HG03135 (cell line): ENCODE data around the gene PLD5.
"Not testable (repeated sequence)": the region's sequence is repeated elsewhere in the genome, so short reads cannot be mapped to it uniquely, and the experiment has no call there.

Experiments
- ATAC-seq: cut with Tn5 transposase; IDR thresholded peaks from one replicate; pipeline ENCODE4 v1.9.1; 2021; ENCODE audit warnings: mild to moderate bottlenecking, moderate library complexity; ENCODE audit not compliant: unreplicated experiment

The PLD5 gene

GRCh38 chr1:242178924-242179708 lies 345.4 kb downstream of the PLD5 start:
- ATAC-seq = peak; percentile 3

- ATAC-seq = no peak
Observed at GRCh38 chr1:242178436-242178835, 346.1 kb downstream of the PLD5 start.

- no peak for ATAC-seq
Observed at GRCh38 chr1:242162140-242162539, 362.4 kb downstream of the PLD5 start.

DNA sequence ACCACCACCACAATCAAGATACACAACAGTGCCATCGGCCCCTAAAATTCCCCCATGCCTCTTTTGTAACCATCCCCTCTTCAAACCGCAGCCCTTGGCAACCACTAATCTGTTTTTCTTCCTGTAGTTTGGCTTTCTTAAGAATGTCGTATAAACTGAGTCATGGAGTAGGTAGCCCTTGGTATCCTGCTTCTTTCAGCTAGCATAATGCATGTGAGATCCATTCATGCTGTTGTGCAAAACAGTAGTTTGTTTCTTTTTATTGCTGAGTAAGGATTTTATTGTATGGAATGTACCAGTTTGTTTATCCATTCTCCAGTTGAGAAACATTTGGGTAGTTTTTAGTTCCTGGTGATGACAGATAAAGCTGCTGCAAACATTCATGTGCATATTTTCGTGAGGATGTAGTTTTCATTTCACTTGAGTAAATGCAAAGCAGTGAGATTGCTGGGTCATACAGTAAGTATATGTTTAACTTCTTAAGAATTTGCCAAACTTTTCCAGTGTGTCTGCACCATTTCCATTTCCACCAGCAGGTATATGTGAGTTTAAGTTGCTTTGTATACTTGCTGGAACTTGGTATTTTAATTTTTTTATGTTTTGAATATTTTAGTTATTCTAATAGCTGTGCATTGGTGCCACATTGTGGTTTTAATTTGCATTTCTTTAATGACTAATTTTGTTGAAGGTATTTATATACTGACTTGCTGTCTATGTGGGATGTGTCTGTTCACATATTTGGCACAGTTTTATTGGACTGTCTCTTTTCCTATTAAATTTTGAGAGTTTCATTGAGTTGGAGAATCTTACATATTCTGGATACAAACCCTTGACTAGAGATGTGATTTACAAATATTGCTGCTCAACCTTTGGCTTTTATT lies 377.2 kb downstream of the PLD5 start:
- ATAC-seq = no peak

GRCh38 chr1:242146652-242147051 lies 377.8 kb downstream of the PLD5 start:
- no peak for ATAC-seq

- ATAC-seq = no peak
Observed at GRCh38 chr1:242140836-242141235, 383.7 kb downstream of the PLD5 start.

DNA sequence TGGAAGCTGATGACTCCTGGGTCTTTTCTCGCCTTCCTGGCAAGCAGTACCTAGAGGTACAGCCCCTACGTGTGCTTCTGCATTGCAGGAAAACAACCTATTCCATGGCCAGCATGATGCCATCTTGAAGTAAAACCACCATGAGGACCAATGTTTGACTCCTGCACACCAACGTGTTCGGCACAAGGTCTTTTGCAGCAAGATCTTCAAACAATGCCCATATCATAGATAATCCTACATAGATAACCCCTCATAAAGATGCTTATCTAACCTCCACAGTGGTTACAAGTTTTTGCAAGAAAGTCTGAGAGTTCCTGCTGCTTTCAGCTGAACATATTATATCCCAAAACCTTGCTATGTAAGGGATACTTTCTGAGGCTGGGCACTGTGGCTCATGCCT lies 384.5 kb downstream of the PLD5 start:
- no peak for ATAC-seq

DNA sequence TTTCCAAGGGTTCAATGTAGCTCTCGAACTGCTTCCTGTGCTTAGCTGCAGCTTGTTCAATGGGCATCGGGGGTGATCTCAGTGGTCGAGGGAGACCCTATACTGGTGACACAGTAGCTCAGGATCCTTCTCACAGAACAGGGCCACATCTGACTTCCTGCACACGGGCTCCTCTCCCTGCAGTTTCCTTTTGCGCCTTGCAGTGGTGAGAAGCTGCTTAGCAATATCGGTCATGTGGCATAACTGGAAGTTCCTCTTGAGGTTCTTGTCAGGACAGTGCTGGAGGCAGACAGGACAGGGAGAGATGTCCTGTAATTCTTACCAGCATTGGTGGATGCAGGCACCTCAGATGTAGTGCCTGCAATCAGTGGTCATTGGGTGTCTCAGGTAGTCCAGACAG lies 385.1 kb downstream of the PLD5 start:
- ATAC-seq = peak; percentile 91

DNA sequence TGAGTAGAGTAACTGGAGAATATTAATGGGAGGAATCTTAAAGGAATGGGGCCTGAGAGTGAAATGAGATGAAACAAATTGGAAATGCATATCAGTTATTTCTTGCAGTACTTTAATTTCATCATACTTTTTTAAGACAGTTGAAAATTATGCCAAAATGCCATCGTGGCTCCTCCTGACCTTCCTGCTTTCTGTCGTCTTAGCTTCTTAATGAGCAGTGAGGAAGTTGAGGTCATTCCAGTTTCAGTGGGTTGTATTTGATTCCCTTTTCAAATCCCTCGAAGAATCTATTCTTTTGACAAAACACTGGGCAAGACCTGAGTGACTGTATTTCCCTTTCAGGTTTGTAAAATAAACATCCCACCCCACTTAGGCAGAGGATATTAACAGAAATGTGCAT lies 390.7 kb downstream of the PLD5 start:
- no peak for ATAC-seq

DNA sequence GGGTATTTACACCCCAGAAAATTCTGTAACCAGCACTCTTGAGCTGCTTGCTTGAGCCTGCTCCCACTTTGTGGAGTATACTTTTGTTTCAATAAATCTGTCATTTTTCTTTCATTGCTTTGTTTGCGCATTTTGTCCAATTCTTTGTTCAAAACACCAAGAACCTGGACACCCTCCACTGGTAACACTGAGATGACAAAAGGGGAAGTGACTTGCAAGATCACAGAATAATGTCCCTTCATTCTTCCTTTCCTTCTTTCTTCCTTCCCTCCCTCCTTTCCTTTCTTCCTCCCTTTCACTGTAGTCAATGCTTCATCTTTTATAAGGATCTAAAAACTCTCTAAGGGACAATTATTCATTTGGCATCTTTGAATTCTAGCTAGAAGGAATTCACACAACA lies 391.1 kb downstream of the PLD5 start:
- no peak for ATAC-seq

DNA sequence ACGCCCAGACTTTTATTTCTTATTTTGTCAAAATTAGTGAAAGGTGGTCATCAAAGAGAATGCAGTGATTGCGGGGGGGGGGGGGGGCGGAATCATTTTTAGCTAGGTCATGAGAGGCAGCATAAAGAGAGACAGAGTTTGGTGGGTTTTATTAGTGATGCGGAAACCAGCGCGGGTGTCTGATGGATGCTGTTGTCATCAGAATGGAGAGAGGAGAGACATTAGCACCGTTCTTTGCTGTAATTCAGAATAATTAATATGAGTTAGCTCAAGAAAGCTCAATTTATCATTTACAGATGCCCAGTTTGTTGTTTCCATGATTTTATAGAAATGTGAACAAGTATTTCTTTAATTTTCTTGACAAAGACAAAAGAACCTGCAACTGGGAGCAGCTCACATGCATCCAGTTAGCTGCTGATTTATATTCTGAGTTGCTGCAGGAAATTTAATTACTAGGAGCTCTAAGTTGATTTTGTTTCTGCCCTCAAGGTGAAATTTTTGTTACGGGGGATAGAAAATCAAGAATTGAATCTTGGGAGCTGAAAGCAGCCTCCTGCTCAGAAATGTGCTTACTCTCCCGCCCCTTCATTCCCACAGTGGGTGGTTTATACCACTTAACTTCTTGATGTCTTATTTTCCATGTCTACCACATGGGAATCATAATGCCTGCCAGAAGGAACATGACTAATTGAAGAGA lies 392.2 kb downstream of the PLD5 start:
- ATAC-seq = no peak

DNA sequence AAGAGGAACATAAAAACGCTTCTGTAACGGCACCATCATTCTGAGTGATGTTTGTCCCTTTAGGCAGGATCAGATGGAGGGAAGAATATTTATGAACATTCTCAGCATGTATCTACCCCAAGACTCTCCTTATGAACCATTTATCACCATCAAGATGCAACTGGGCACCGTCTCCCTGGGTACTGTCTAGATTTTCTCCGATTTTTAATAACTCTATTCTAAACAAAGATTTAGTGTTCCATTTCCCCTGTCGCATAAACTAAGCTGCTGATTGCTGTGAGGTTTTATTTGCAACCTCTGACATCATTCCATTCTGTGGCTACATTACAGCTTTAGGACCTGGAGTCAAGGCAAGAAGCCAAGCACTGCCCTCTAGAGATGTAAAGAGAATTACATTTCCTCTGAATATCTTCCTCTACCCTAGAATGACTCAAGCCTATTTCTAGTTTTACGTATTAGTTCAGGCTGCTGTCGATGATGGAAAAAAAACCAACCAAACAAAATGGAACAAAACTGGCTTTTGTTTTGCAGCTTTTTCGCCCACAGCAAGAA lies 395.5 kb downstream of the PLD5 start:
- ATAC-seq = peak; percentile 74

DNA sequence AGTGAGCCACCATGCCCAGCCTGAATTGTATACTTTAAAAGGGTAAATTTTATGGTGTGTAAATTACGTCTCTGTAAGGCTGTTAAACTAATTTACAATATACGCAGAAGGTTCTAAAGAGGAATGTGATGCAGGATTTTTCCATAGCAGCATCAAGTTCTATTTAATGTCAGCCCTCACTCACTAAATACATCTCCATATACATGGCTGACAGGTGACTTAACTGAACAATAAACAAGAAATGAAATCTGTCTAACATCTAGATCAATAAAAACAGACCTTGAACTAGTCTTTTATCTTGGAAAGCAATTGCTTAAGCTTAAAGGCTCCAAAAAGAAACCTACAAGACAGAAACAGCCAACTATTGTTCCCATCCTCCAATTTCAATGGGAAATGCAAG lies 404.1 kb downstream of the PLD5 start:
- no peak for ATAC-seq

DNA sequence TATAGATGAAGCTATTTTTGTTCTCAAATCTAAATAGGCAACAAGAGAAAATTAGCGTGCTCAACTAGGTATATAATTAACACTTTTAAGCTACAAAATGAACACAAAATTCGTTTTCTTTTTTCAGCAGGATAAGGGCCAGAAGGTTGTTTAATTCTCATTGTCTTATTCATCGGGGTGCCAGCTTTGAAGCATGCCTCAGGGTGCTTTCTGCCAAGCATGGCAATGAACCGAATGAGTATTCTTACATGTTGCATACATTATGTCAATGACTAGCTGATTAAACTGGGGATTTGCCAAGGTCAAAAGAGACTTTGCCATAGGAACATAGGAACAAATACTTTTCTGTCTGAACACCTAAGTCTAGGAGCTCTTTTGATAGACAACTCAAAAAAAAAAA lies 423.6 kb downstream of the PLD5 start:
- no peak for ATAC-seq

GRCh38 chr1:242097283-242097682 lies 427.2 kb downstream of the PLD5 start:
- not testable (repeated sequence) for ATAC-seq

DNA sequence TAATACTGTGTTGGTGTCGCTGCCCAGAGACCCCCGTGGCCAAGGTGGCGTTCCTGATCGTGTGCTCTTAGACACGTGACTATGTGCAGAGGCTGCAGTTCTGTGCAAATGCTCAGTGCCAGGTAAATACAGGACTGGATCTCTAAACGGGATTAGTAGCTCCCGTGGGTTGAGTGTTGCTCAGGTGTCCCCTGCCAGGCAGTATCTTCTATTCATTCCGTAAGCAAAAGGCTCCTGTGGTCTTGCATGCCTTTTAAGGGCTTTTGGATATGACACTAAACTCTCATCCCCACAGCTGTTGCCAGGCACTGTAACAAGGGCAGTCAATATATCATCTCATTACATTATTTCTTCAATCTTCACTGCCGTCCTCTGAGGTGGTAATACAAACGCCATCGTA lies 431.4 kb downstream of the PLD5 start:
- ATAC-seq = no peak

- no peak for ATAC-seq
Observed at GRCh38 chr1:242089911-242090310, 434.6 kb downstream of the PLD5 start.

DNA sequence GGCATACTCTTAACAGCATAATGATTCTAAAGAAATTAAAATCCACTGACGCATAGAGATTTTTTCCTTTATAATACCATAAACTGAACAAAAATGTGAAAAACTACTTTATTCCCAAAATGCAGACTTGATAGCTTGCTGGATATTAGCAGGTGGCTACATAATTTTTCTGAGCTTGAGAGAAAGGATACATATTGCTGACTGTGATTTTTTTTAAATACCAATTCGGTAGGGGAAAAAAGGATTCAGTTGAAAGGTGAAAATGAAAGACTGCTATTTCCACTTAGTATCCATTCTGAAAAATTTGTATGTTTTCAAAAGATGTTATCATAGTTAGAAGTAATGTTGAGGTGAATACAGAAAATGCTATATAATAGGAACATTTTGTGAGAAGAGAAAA lies 435.6 kb downstream of the PLD5 start:
- no peak for ATAC-seq

DNA sequence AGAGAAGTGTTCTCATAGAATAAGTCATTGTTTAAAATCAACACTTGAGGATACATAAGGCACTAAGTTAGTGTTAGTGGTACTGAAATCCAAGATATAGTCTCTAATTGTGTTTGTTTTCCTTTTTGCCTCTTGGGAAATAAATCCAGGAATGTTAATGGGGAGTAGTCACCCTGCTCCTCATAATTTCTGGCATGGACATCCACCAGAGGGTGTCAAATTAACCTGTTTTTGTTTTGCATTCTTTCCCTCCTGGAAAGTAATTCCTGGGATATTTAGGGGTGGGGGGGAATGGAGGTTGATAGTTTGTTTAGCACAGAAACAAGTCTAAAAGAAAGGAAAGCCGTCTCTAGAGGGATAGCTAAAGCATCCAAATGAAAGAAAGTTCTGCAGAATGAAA lies 437.8 kb downstream of the PLD5 start:
- no peak for ATAC-seq

GRCh38 chr1:242086093-242086492 lies 438.4 kb downstream of the PLD5 start:
- ATAC-seq = no peak

DNA sequence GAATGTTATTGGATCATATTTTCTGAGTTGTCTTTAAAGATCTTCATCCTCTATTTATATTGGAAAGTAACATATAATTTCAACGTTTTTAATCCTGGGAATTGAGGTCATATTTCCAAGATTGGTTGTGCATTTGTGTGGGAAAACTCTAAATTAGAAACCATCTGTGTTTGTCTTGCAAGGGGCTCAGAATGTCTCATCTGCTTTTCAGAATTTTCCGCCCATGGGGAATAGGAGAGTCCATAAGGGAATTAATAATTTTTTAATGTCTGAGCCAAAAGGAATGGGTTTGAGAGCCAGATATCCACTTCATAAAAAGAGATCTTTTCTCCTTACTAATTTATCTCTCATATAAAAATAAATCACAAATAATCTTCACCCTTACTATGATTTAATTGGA lies 440.8 kb downstream of the PLD5 start:
- no peak for ATAC-seq
